ENCODE results near the gene BET1.

- no peak for TF ChIP-seq CTCF (IDR thresholded peaks at IDR 0.05; ENCODE audit: low read depth, low read length)
- no peak for TF ChIP-seq EZH2phosphoT487 (IDR thresholded peaks at IDR 0.05; ENCODE audit: low read depth)
Observed at GRCh38 chr7:94031865-94032264, 27.7 kb upstream of the BET1 start.
